ENCODE measurements around the gene NRDE2.
A peak's percentile ranks its signal among the peaks of the same experiment; 100 is the strongest.
"Not testable (repeated sequence)": the region's sequence is repeated elsewhere in the genome, so short reads cannot be mapped to it uniquely, and the experiment has no call there.

NRDE2 gene

GRCh38 chr14:90341784-90342183 is 10.0 kb upstream of the NRDE2 start:
- Histone ChIP-seq H3K36me3 (ENCODE audit: control insufficient read depth in 2 of 2, insufficient read depth in 1 of 2, low read length in 2 of 2) (no peaks in the 10 kb centered on the region), H3K27ac (ENCODE audit: extremely low read depth, low read depth, low read length) (no peak overlapping the region), H3K4me1 (ENCODE audit: control insufficient read depth, insufficient read depth, low read length) (peaks cover 7% of the 10 kb centered on the region), H3K4me3 (ENCODE audit: low read depth, low read length) (no peak overlapping the region), H3K9me3 (ENCODE audit: control insufficient read depth, insufficient read depth, low read depth, low read length) (no peaks in the 10 kb centered on the region)
- no peak for TF ChIP-seq ZNF580 (tag by site-specific recombination; IDR thresholded peaks at IDR 0.05)
- peak; percentile 82 for TF ChIP-seq ZNF366 (tag by site-specific recombination; conservative IDR thresholded peaks at IDR 0.05)
- peak; percentile 35; the same call in 1 of the 2 replicates for TF ChIP-seq BCL11B (tag by site-specific recombination; IDR thresholded peaks at IDR 0.05; ENCODE audit: low read depth)
- POLR2A ChIA-PET, result no interaction called here
- CTCF ChIA-PET, result no interaction called here

- H3K9me3 ChIP-seq (ENCODE audit: control insufficient read depth, insufficient read depth, low read depth, low read length); POLR2A ChIA-PET; H3K36me3 ChIP-seq (ENCODE audit: control insufficient read depth in 2 of 2, insufficient read depth in 1 of 2, low read length in 2 of 2); H3K4me3 ChIP-seq (ENCODE audit: low read depth, low read length); CTCF ChIA-PET; H3K4me1 ChIP-seq (ENCODE audit: control insufficient read depth, insufficient read depth, low read length); H3K27ac ChIP-seq (ENCODE audit: extremely low read depth, low read depth, low read length): not testable (repeated sequence)
- TF ChIP-seq ZSCAN30 (tag by site-specific recombination; IDR thresholded peaks at IDR 0.05), result 0 out of 2 replicates have a peak, but pooled peaks have one; percentile 29
- TF ChIP-seq ZNF561 (tag by site-specific recombination; IDR thresholded peaks at IDR 0.05; ENCODE audit: borderline replicate concordance), result 0 out of 2 replicates have a peak, but pooled peaks have one; percentile 72
- peak; percentile 13; the same call in 1 of the 2 replicates for TF ChIP-seq KLF7 (tag by site-specific recombination; IDR thresholded peaks at IDR 0.05; ENCODE audit: borderline replicate concordance)
- TF ChIP-seq GLIS1 (tag by site-specific recombination; IDR thresholded peaks at IDR 0.05), result peak; percentile 73
- peak; percentile 95 for TF ChIP-seq SCRT1 (tag by site-specific recombination; IDR thresholded peaks at IDR 0.05; ENCODE audit: borderline replicate concordance)
- 0 out of 2 replicates have a peak, but pooled peaks have one; percentile 43 for TF ChIP-seq ZNF121 (tag by site-specific recombination; IDR thresholded peaks at IDR 0.05)
- peak; percentile 84 for TF ChIP-seq KLF1 (tag by site-specific recombination; IDR thresholded peaks at IDR 0.05)
- peak; percentile 69 for TF ChIP-seq ZNF18 (tag by site-specific recombination; IDR thresholded peaks at IDR 0.05)
- peak; percentile 98 for TF ChIP-seq PRDM4 (tag by site-specific recombination; IDR thresholded peaks at IDR 0.05)
- peak; percentile 80 for TF ChIP-seq SCRT2 (tag by site-specific recombination; IDR thresholded peaks at IDR 0.05)
- peak; percentile 82 for TF ChIP-seq OSR2 (tag by site-specific recombination; IDR thresholded peaks at IDR 0.05)
Observed at GRCh38 chr14:90341232-90341631, 9.5 kb upstream of the NRDE2 start.

GRCh38 chr14:90336985-90337384 is 5.2 kb upstream of the NRDE2 start:
- Histone ChIP-seq H3K27ac (ENCODE audit: extremely low read depth, low read depth, low read length) (no peak overlapping the region), H3K4me3 (ENCODE audit: low read depth, low read length) (no peak overlapping the region), H3K9me3 (ENCODE audit: control insufficient read depth, insufficient read depth, low read depth, low read length) (no peaks in the 10 kb centered on the region), H3K36me3 (ENCODE audit: control insufficient read depth in 2 of 2, insufficient read depth in 1 of 2, low read length in 2 of 2) (no peaks in the 10 kb centered on the region), H3K4me1 (ENCODE audit: control insufficient read depth, insufficient read depth, low read length) (no peaks in the 10 kb centered on the region)
- ChIA-PET POLR2A (no interaction called here), CTCF (no interaction called here)
- no peak for TF ChIP-seq ZNF776 (tag by site-specific recombination; IDR thresholded peaks at IDR 0.05; ENCODE audit: borderline replicate concordance)
- no peak for TF ChIP-seq ZSCAN16 (tag by site-specific recombination; IDR thresholded peaks at IDR 0.05)
- TF ChIP-seq YY2 (tag by site-specific recombination; IDR thresholded peaks at IDR 0.05), result no peak
- TF ChIP-seq ZNF513 (tag by site-specific recombination; IDR thresholded peaks at IDR 0.05), result no peak
- no peak for TF ChIP-seq TSHZ1 (tag by site-specific recombination; IDR thresholded peaks at IDR 0.05; ENCODE audit: borderline replicate concordance)
- TF ChIP-seq ZNF280C (tag by site-specific recombination; IDR thresholded peaks at IDR 0.05), result no peak
